22Rv1 (cell line): ENCODE data around the gene NDUFA1.

Source experiments
- CTCF ChIP-seq: fragments of 450-650 bp; IDR thresholded peaks from 2 replicates; pipeline ENCODE4 v1.5.1; 2017; ENCODE audit warnings: mild to moderate bottlenecking
- ZFX ChIP-seq: fragments of 450-650 bp; IDR thresholded peaks from 2 replicates; pipeline ENCODE4 v1.6.1; 2017; ENCODE audit warnings: antibody characterized with exemption, borderline replicate concordance

- no peak for TF ChIP-seq CTCF
- no peak for TF ChIP-seq ZFX
These were observed 46.2 kb downstream of the NDUFA1 start for GRCh38 chrX:119917877-119918276.
